BE2C (cell line): ENCODE measurements around the gene TOR2A.

Experiments used
- DNase-seq: peaks from one replicate; pipeline ENCODE4 v3.0.0-alpha.2; 2020
- H3K27me3 ChIP-seq: fragments of 250-450 bp; sonication (Bioruptor Pico); 2 replicates; pipeline ENCODE4 v1.5.1; 2020; ENCODE audit warnings: mild to moderate bottlenecking
- H3K36me3 ChIP-seq: fragments of 250-450 bp; sonication (Bioruptor Pico); 2 replicates; pipeline ENCODE4 v1.5.1; 2020; ENCODE audit warnings: mild to moderate bottlenecking
- H3K4me1 ChIP-seq: fragments of 250-450 bp; sonication (Bioruptor Pico); 2 replicates; pipeline ENCODE4 v1.5.1; 2020
- H3K4me3 ChIP-seq: 2 replicates; pipeline ENCODE4 v1.5.1; 2011; ENCODE audit warnings: low read depth, low read length
- H3K9me3 ChIP-seq: fragments of 250-450 bp; sonication (Bioruptor Pico); 2 replicates; pipeline ENCODE4 v1.5.1; 2020
- TF ChIP-seq, protein P1 (sequence below): IDR thresholded peaks from 2 replicates; pipeline ENCODE4 v1.5.1; 2012; ENCODE audit warnings: mild to moderate bottlenecking, low read depth, low read length

Gene TOR2A

GRCh38 chr9:127741831-127742434 lies 6.8 kb upstream of the TOR2A start:
- 0 out of 2 replicates have a peak, but pooled peaks cover 2% of the 10 kb centered on the region for H3K36me3 ChIP-seq
- no peaks in the 10 kb centered on the region for H3K27me3 ChIP-seq
- peak; percentile 57 for DNase-seq
- TF ChIP-seq, protein P1, sequence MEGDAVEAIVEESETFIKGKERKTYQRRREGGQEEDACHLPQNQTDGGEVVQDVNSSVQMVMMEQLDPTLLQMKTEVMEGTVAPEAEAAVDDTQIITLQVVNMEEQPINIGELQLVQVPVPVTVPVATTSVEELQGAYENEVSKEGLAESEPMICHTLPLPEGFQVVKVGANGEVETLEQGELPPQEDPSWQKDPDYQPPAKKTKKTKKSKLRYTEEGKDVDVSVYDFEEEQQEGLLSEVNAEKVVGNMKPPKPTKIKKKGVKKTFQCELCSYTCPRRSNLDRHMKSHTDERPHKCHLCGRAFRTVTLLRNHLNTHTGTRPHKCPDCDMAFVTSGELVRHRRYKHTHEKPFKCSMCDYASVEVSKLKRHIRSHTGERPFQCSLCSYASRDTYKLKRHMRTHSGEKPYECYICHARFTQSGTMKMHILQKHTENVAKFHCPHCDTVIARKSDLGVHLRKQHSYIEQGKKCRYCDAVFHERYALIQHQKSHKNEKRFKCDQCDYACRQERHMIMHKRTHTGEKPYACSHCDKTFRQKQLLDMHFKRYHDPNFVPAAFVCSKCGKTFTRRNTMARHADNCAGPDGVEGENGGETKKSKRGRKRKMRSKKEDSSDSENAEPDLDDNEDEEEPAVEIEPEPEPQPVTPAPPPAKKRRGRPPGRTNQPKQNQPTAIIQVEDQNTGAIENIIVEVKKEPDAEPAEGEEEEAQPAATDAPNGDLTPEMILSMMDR: no peak
- no peak overlapping the region for H3K4me3 ChIP-seq
- peaks cover 13% of the 10 kb centered on the region for H3K4me1 ChIP-seq
- no peaks in the 10 kb centered on the region for H3K9me3 ChIP-seq

DNA sequence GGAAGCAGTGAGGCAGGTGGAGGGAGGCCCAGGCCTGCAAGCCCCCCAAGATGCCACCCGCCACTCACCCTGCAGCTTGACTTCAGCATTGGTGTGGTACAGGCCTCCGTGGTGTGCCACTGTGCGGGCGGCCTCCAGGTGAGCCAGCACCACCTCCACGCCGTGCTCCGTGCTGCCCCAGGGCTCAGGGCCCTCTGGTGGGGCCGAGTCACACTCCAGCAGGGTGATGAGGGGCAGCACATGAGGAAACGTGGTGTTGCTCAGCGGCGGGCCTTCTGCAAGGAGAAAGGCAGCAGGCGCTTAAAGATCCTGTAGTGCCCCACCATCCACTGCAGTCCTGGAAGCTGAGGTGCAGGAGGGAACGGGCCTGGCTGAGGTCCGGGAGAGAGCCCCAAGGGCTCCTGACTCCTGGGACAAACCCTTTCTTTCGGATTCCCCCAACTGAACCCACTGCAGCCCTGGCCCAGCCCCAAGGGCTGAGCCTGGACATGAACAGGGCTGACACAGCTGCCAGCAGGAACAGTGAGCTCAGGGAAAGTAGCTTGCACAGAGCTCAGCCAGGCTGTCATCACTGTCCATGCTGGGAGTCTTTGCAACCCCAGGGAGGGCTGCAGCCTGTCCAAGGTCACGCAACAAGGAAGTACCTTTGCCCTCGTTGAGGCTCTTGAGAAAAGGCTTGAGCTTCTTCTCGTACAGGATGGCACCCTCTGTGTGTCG lies 4.7 kb upstream of the TOR2A start:
- DNase-seq: no peak
- TF ChIP-seq, protein P1: no peak
- H3K36me3 ChIP-seq: no peaks in the 10 kb centered on the region

GRCh38 chr9:127738666-127739065 lies 3.6 kb upstream of the TOR2A start:
- DNase-seq: no peak
- H3K4me1 ChIP-seq: peaks cover 15% of the 10 kb centered on the region
- H3K4me3 ChIP-seq: no peak overlapping the region
- H3K36me3 ChIP-seq: no peaks in the 10 kb centered on the region
- no peaks in the 10 kb centered on the region for H3K9me3 ChIP-seq
- TF ChIP-seq, protein P1: no peak
- H3K27me3 ChIP-seq: no peaks in the 10 kb centered on the region

More for the DNA sequence above, 4.7 kb upstream of the TOR2A start:
- Histone ChIP-seq H3K4me1 (peaks cover 13% of the 10 kb centered on the region), H3K9me3 (no peaks in the 10 kb centered on the region), H3K4me3 (no peak overlapping the region), H3K27me3 (no peaks in the 10 kb centered on the region)

GRCh38 chr9:127735530-127736185 lies 564 bp upstream of the TOR2A start:
- Histone ChIP-seq H3K4me3 (peak overlapping the region; percentile 37), H3K4me1 (peaks cover 4% of the 10 kb centered on the region), H3K36me3 (no peaks in the 10 kb centered on the region), H3K27me3 (no peaks in the 10 kb centered on the region), H3K9me3 (no peaks in the 10 kb centered on the region)
- DNase-seq: no peak
- TF ChIP-seq, protein P1: no peak

DNA sequence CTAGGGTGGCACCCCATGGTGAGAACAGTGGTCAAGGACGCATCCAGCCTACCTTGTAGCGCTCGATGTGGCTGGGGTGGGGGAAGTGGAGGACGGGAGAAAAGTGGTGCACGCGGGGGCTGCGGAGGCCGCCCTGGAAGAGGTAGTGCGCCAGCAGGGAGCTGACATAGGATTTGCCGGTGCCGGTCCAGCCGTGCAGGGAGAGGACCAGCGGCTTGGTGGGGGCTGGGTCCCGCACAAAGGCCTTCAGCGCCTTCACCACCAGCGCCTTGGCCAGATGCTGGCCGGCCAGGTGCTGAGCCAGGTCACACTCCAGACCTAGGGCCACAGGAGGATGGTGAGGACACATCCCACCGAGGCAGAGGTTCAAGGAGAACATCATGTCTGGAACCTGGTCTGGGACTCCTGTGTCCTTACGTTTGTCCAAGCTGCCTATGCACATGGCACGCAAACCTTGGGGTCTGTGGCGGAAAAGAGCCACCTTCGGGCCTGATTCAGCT lies 797 bp downstream of the TOR2A start:
- TF ChIP-seq, protein P1: no peak
- H3K4me3 ChIP-seq: peak overlapping the region; percentile 79
- H3K9me3 ChIP-seq: no peaks in the 10 kb centered on the region
- no peaks in the 10 kb centered on the region for H3K27me3 ChIP-seq
- no peak for DNase-seq
- no peaks in the 10 kb centered on the region for H3K36me3 ChIP-seq
- peaks cover 4% of the 10 kb centered on the region for H3K4me1 ChIP-seq

GRCh38 chr9:127733614-127734013 lies 1.5 kb downstream of the TOR2A start:
- no peaks in the 10 kb centered on the region for H3K27me3 ChIP-seq
- DNase-seq: no peak
- H3K9me3 ChIP-seq: no peaks in the 10 kb centered on the region
- H3K4me1 ChIP-seq: peaks cover 4% of the 10 kb centered on the region
- TF ChIP-seq, protein P1: no peak
- no peak overlapping the region for H3K4me3 ChIP-seq
- H3K36me3 ChIP-seq: no peaks in the 10 kb centered on the region
